Measurements from ENCODE around the gene TAS2R40. TPM values are rescaled to one million over a fixed set of nuclear protein-coding genes. Genes with fewer than 3 reads are reported as not detected.

Gene TAS2R40
- polyA plus RNA-seq, 1 of the 3 experiments (the other 2 are of a cell fraction): not detected

- no peak for TF ChIP-seq TAF1 (IDR thresholded peaks at IDR 0.05; ENCODE audit: borderline replicate concordance, low read depth, low read length)
- TF ChIP-seq GABPA (IDR thresholded peaks at IDR 0.05; ENCODE audit: low read depth): no peak
- no peak for TF ChIP-seq NFIC (IDR thresholded peaks at IDR 0.05; ENCODE audit: borderline replicate concordance)
- TF ChIP-seq, protein P1, sequence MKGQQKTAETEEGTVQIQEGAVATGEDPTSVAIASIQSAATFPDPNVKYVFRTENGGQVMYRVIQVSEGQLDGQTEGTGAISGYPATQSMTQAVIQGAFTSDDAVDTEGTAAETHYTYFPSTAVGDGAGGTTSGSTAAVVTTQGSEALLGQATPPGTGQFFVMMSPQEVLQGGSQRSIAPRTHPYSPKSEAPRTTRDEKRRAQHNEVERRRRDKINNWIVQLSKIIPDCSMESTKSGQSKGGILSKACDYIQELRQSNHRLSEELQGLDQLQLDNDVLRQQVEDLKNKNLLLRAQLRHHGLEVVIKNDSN (IDR thresholded peaks at IDR 0.05; ENCODE audit: borderline replicate concordance, low read depth): no peak
- TF ChIP-seq IRF3 (IDR thresholded peaks at IDR 0.05; ENCODE audit: low read depth, low read length): no peak
- TF ChIP-seq ELF1 (IDR thresholded peaks at IDR 0.05): no peak
- no peak for TF ChIP-seq USF2 (IDR thresholded peaks at IDR 0.05; ENCODE audit: borderline replicate concordance, low read depth, low read length)
- no peak for TF ChIP-seq EP300 (IDR thresholded peaks at IDR 0.05; ENCODE audit: borderline replicate concordance in 1 of 2, low read depth in 1 of 2, low read length in 1 of 2)
Observed at GRCh38 chr7:143214789-143215679, 6.8 kb upstream of the TAS2R40 start (continued).

DNA sequence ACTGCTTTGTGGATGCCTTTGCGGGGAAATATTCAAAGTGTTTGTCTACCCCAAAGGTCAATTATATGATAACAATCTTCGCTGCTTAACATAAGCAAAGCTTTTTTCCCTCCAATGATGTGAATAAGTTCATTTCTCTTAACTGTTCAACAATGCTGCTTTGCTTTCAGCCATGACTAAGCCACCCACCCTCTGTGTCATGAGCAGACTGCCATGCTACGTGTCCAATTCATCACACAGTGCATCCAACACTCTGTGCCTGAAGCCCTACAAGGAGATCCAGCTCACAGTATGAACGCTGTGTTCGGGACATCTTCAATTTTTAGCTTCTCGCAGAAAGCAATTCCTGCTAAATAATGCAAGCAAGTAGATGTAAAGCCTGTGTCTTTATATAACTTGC is 5.7 kb upstream of the TAS2R40 start:
- Histone ChIP-seq H3K4me2 (no peak overlapping the region), H2AFZ (ENCODE audit: low read depth) (no peak overlapping the region), H3K4me1 (ENCODE audit: control insufficient read depth in 1 of 2, insufficient read depth in 2 of 2, low read depth in 1 of 2, low read length in 1 of 2) (no peaks in the 10 kb centered on the region), H3K4me3 (ENCODE audit: low read depth in 2 of 2, low read length in 1 of 2) (no peak overlapping the region), H3K9me2 (no peaks in the 10 kb centered on the region), H3K27me3 (ENCODE audit: insufficient read depth) (peaks cover 7% of the 10 kb centered on the region; the same call in 1 of the 2 replicates), H4K20me1 (ENCODE audit: insufficient read depth) (no peaks in the 10 kb centered on the region), H3K79me2 (ENCODE audit: insufficient read depth) (no peaks in the 10 kb centered on the region), H3K9me3 (no peaks in the 10 kb centered on the region), H3K36me3 (replicated peaks in 1 of 2; ENCODE audit: control insufficient read depth in 1 of 2, insufficient read depth in 2 of 2, low read length in 1 of 2) (no peaks in the 10 kb centered on the region), H3K27ac (ENCODE audit: low read depth in 2 of 2, low read length in 1 of 2) (no peak overlapping the region), H3F3A (replicated peaks; ENCODE audit: insufficient read depth) (no peaks in the 10 kb centered on the region), H3K9ac (no peak overlapping the region)
- 62% methylated on average over 6 of the region's 6 CpGs for WGBS (ENCODE audit: low lambda C conversion rate)
- DNase-seq: no peak
- ChIA-PET POLR2A (no interaction called here), CTCF (interaction anchor here (0.6 to 11.5 kb wide), 22 partner anchors 12 to 912 kb away, joined by 3 to 450 read pairs (median 5); no protein-coding TSS in a partner anchor)
- TF ChIP-seq, protein P2, sequence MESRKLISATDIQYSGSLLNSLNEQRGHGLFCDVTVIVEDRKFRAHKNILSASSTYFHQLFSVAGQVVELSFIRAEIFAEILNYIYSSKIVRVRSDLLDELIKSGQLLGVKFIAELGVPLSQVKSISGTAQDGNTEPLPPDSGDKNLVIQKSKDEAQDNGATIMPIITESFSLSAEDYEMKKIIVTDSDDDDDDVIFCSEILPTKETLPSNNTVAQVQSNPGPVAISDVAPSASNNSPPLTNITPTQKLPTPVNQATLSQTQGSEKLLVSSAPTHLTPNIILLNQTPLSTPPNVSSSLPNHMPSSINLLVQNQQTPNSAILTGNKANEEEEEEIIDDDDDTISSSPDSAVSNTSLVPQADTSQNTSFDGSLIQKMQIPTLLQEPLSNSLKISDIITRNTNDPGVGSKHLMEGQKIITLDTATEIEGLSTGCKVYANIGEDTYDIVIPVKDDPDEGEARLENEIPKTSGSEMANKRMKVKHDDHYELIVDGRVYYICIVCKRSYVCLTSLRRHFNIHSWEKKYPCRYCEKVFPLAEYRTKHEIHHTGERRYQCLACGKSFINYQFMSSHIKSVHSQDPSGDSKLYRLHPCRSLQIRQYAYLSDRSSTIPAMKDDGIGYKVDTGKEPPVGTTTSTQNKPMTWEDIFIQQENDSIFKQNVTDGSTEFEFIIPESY (IDR thresholded peaks at IDR 0.05; ENCODE audit: borderline replicate concordance, low read depth): no peak
- TF ChIP-seq, protein P3, sequence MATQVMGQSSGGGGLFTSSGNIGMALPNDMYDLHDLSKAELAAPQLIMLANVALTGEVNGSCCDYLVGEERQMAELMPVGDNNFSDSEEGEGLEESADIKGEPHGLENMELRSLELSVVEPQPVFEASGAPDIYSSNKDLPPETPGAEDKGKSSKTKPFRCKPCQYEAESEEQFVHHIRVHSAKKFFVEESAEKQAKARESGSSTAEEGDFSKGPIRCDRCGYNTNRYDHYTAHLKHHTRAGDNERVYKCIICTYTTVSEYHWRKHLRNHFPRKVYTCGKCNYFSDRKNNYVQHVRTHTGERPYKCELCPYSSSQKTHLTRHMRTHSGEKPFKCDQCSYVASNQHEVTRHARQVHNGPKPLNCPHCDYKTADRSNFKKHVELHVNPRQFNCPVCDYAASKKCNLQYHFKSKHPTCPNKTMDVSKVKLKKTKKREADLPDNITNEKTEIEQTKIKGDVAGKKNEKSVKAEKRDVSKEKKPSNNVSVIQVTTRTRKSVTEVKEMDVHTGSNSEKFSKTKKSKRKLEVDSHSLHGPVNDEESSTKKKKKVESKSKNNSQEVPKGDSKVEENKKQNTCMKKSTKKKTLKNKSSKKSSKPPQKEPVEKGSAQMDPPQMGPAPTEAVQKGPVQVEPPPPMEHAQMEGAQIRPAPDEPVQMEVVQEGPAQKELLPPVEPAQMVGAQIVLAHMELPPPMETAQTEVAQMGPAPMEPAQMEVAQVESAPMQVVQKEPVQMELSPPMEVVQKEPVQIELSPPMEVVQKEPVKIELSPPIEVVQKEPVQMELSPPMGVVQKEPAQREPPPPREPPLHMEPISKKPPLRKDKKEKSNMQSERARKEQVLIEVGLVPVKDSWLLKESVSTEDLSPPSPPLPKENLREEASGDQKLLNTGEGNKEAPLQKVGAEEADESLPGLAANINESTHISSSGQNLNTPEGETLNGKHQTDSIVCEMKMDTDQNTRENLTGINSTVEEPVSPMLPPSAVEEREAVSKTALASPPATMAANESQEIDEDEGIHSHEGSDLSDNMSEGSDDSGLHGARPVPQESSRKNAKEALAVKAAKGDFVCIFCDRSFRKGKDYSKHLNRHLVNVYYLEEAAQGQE (IDR thresholded peaks at IDR 0.05; ENCODE audit: low read depth, low read length): no peak
- no peak for TF ChIP-seq TAF1 (IDR thresholded peaks at IDR 0.05; ENCODE audit: borderline replicate concordance, low read depth, low read length)
- no peak for TF ChIP-seq MEF2A (IDR thresholded peaks at IDR 0.05; ENCODE audit: borderline replicate concordance, low read depth)
- no peak for TF ChIP-seq ELF1 (IDR thresholded peaks at IDR 0.05)
- TF ChIP-seq JUND (IDR thresholded peaks at IDR 0.05): no peak
- no peak for TF ChIP-seq CTCF (IDR thresholded peaks at IDR 0.05)
- TF ChIP-seq NFIC (IDR thresholded peaks at IDR 0.05; ENCODE audit: borderline replicate concordance): no peak
- TF ChIP-seq RAD21 (IDR thresholded peaks at IDR 0.05; ENCODE audit: low read length): no peak
- TF ChIP-seq, protein P4, sequence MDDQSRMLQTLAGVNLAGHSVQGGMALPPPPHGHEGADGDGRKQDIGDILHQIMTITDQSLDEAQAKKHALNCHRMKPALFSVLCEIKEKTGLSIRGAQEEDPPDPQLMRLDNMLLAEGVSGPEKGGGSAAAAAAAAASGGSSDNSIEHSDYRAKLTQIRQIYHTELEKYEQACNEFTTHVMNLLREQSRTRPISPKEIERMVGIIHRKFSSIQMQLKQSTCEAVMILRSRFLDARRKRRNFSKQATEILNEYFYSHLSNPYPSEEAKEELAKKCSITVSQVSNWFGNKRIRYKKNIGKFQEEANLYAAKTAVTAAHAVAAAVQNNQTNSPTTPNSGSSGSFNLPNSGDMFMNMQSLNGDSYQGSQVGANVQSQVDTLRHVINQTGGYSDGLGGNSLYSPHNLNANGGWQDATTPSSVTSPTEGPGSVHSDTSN (IDR thresholded peaks at IDR 0.05): no peak
- no peak for TF ChIP-seq IRF3 (IDR thresholded peaks at IDR 0.05; ENCODE audit: low read depth, low read length)

All from SK-N-SH (cell line).